Pancreas (tissue), 10 donors: ENCODE data around the gene DENR. TPM values are rescaled to one million over a fixed set of nuclear protein-coding genes. Genes with fewer than 3 reads are reported as not detected.
"Not testable (repeated sequence)": the region's sequence is repeated elsewhere in the genome, so short reads cannot be mapped to it uniquely, and the experiment has no call there.

Source experiments
- ATAC-seq, 4 donors: fragments of 200-7000 bp; cut with Tn5 transposase; one replicate each; pipeline versions ENCODE4 v1.8.0 to v1.9.1; 2020; ENCODE audit warnings: mild to moderate bottlenecking in 4 of 4, moderate library complexity in 4 of 4
- DNase-seq, 6 donors: peaks; one replicate each; pipeline ENCODE4 v3.0.0-alpha.2; 2020
- FAIRE-seq: peaks from 2 replicates; lab custom pipeline; 2012; peaks lifted over from hg19 to GRCh38; lab: Jason Lieb, UNC
- H3K27ac ChIP-seq, 4 donors: fragments of 200-600 bp; sonication (generic); 1 replicate in 3 of 4; 2 replicates in 1 of 4; pipeline versions ENCODE4 v1.5.0 to v1.8.0; 2020
- H3K27me3 ChIP-seq, 4 donors: fragments of 200-600 bp; one replicate each; pipeline ENCODE4 v1.8.0; 2021
- H3K36me3 ChIP-seq, 3 donors: fragments of 200-600 bp; sonication (generic) in 1 of 3; one replicate each; pipeline versions ENCODE4 v1.5.0 to v1.8.0; 2020 to 2021
- H3K4me1 ChIP-seq, 3 donors: fragments of 200-600 bp; one replicate each; pipeline ENCODE4 v1.8.0; 2021
- H3K4me3 ChIP-seq, 4 donors: fragments of 200-600 bp; sonication (generic) in 2 of 4; one replicate each; pipeline versions ENCODE4 v1.5.0 to v1.8.0; 2020 to 2021
- H3K9me3 ChIP-seq, 4 donors: fragments of 200-600 bp; one replicate each; pipeline ENCODE4 v1.8.0; 2021
- CTCF ChIP-seq, 4 donors: fragments of 200-600 bp; sonication (generic) in 3 of 4; IDR thresholded peaks; one replicate each; pipeline versions ENCODE4 v1.5.0 to v1.8.0; 2021; ENCODE audit warnings: antibody characterized with exemption in 4 of 4
- WGBS, 2 donors: extraction: QIAGEN DNeasy Blood & Tissue Kit; methylation state at CpG; one replicate each; pipeline ENCODE4 v1.1.7; 2013; 5-methylcytosine and 5-hydroxymethylcytosine counted together
- intact Hi-C, 3 donors: fragments of 100-400 bp; cut with DNase I; formaldehyde crosslinking; loops; one replicate each; pipeline versions ENCODE4 v1.11.1 to v1.14.2; 2022
- polyA plus RNA-seq, 2 donors: library from polyadenylated mRNA; stranded (reverse); fragments of 200-250 nt; gene quantifications; one replicate each; pipeline ENCODE4 v1.2.3, GENCODE V29; 2013
- total RNA-seq, 6 donors: library from RNA; stranded (reverse); fragmentation: NEBNext Ultra II Directional in 4 of 6; extraction: Animal tissue kit (Norgen Biotek cat#: 25700) in 4 of 6; gene quantifications; one replicate each; pipeline versions ENCODE4 v1.2.1 to v1.2.4, GENCODE V29; 2021 to 2023
- donor health status: healthy with polysubstance abuse.
- donor health status: DM: no; HTN: no; CAD: no; lungs with moderate emphysema.
- donor health status: DM: no; HTN: no; CAD: no.
- donor health status: control.
- donor health status: control.
- donor health status: Bipolar disorder and iron deficiency.
- donor health status: DM: yes; HTN: yes; CAD: no.
- donor health status: DM: no; HTN: no; CAD: no.
- donor health status: DM: no; HTN: no; CAD: no.
- donor health status: DM: yes; HTN: yes; CAD: no.

DENR gene
- 10 to 100 TPM; 12.2 to 20.9 (median 16.0) TPM for total RNA-seq
- 10 to 100 TPM; 13.5 to 20.4 TPM for polyA plus RNA-seq

- H3K27me3 ChIP-seq: no peaks in the 10 kb centered on the region
- intact Hi-C loops: no loop called here
- ATAC-seq (peak; percentile 98 to 100 (median 99)), DNase-seq (peak; percentile 98 to 100 (median 100)), FAIRE-seq (no peak)
- peak; percentile 47 to 65 (median 53) for TF ChIP-seq CTCF (IDR thresholded peaks at IDR 0.05)
- WGBS, 2 donors: 0% methylated on average over 60 to 73 of the region's 73 CpGs
- H3K4me1 ChIP-seq: peaks cover 5 to 10% (median 8%) of the 10 kb centered on the region in 3 donors
- peak within 1 kb of the TSS; percentile 66 to 96 (median 84) for H3K4me3 ChIP-seq
- peak within 1 kb of the TSS; percentile 65 to 76 (median 66) for H3K27ac ChIP-seq
- no peaks in the 10 kb centered on the region for H3K36me3 ChIP-seq
- H3K9me3 ChIP-seq: no peaks in the 10 kb centered on the region
These were observed at the start of gene DENR for GRCh38 chr12:122752464-122753318. TSS of gene DENR (plus strand) at chr12:122752824. CDS start at chr12:122753702, 878 bp downstream.

- FAIRE-seq, H3K27ac ChIP-seq, H3K36me3 ChIP-seq, H3K4me3 ChIP-seq, H3K4me1 ChIP-seq, H3K27me3 ChIP-seq, H3K9me3 ChIP-seq, intact Hi-C loops: not testable (repeated sequence)
- 74 to 79% methylated on average over 22 of the region's 22 CpGs for WGBS, 2 donors
- peak in 1 of 6 donors; percentile 22 for DNase-seq
- ATAC-seq: peak in 2 of 4 donors; percentile 31 to 64
These were observed 49.6 kb upstream of the DENR start, which contains the start of gene HCAR2 for GRCh38 chr12:122702890-122703611. TSS of gene HCAR2 (minus strand) at chr12:122703357. CDS start at chr12:122703283, 74 bp downstream.

GRCh38 chr12:122703841-122704240 lies 48.8 kb upstream of the DENR start:
- H3K36me3 ChIP-seq, H3K9me3 ChIP-seq, H3K4me3 ChIP-seq, intact Hi-C loops, ATAC-seq, H3K4me1 ChIP-seq, DNase-seq, H3K27me3 ChIP-seq, H3K27ac ChIP-seq, FAIRE-seq: not testable (repeated sequence)
- WGBS, 2 donors: 69 to 83% methylated on average over 3 of the region's 3 CpGs

GRCh38 chr12:122709287-122709686 lies 43.3 kb upstream of the DENR start:
- H3K4me3 ChIP-seq, H3K27me3 ChIP-seq, intact Hi-C loops, H3K27ac ChIP-seq, H3K36me3 ChIP-seq, H3K9me3 ChIP-seq, H3K4me1 ChIP-seq, DNase-seq, ATAC-seq, FAIRE-seq: not testable (repeated sequence)
- no CpG with 5 or more reads among the region's 3 CpGs for WGBS, 2 donors

- 33 to 42% methylated on average over 2 of the region's 2 CpGs for WGBS, 2 donors
- H3K9me3 ChIP-seq, ATAC-seq, intact Hi-C loops, FAIRE-seq, H3K4me1 ChIP-seq, H3K27me3 ChIP-seq, DNase-seq, H3K36me3 ChIP-seq, H3K27ac ChIP-seq, H3K4me3 ChIP-seq: not testable (repeated sequence)
These were observed 42.3 kb upstream of the DENR start for GRCh38 chr12:122710341-122710740.

- WGBS, 2 donors: 58 to 62% methylated on average over 1 of the region's 1 CpG
- DNase-seq, H3K36me3 ChIP-seq, FAIRE-seq, H3K4me3 ChIP-seq, intact Hi-C loops, H3K4me1 ChIP-seq, H3K27me3 ChIP-seq, H3K9me3 ChIP-seq, H3K27ac ChIP-seq: not testable (repeated sequence)
- peak in 1 of 4 donors; percentile 42 for ATAC-seq
These were observed 41.4 kb upstream of the DENR start for GRCh38 chr12:122711266-122711665.

- H3K27ac ChIP-seq, DNase-seq, H3K36me3 ChIP-seq, H3K4me1 ChIP-seq, FAIRE-seq, H3K4me3 ChIP-seq, H3K9me3 ChIP-seq, intact Hi-C loops, H3K27me3 ChIP-seq: not testable (repeated sequence)
- ATAC-seq: peak in 2 of 4 donors; percentile 54
- WGBS, 2 donors: 65% methylated on average over 3 of the region's 10 CpGs
These were observed 39.0 kb upstream of the DENR start for GRCh38 chr12:122713491-122714188.

- H3K4me3 ChIP-seq, intact Hi-C loops, H3K27me3 ChIP-seq, H3K9me3 ChIP-seq, FAIRE-seq, H3K36me3 ChIP-seq, DNase-seq, ATAC-seq, H3K27ac ChIP-seq, H3K4me1 ChIP-seq: not testable (repeated sequence)
- 71 to 84% methylated on average over 6 of the region's 6 CpGs for WGBS, 2 donors
These were observed 37.4 kb upstream of the DENR start for GRCh38 chr12:122715211-122715610.

GRCh38 chr12:122716658-122717057 lies 36.0 kb upstream of the DENR start, which contains the start of gene HCAR3:
TSS of gene HCAR3 (minus strand) at chr12:122716811. CDS start at chr12:122716737, 74 bp downstream.
- intact Hi-C loops, FAIRE-seq, H3K27ac ChIP-seq, H3K4me3 ChIP-seq, H3K27me3 ChIP-seq, H3K36me3 ChIP-seq, H3K9me3 ChIP-seq, DNase-seq, H3K4me1 ChIP-seq: not testable (repeated sequence)
- peak in 1 of 4 donors; percentile 40 for ATAC-seq
- WGBS, 2 donors: 64 to 68% methylated on average over 10 of the region's 10 CpGs
